WTC11 (cell line): Measurements from ENCODE around the gene GPC1. TPM values are rescaled to one million over a fixed set of nuclear protein-coding genes. Genes with fewer than 3 reads are reported as not detected.

ENCODE experiments used
- ATAC-seq: fragments of 200-7000 bp; cut with Tn5 transposase; 2 replicates; pipeline ENCODE4 v1.10.0; 2021; ENCODE audit warnings: mild to moderate bottlenecking, moderate library complexity
- CTCF ChIA-PET: fragments of 300-600 bp; sonication (Branson Sonifier 250); formaldehyde crosslinking; loops from one replicate; lab custom pipeline; 2021; ENCODE audit warnings: antibody characterized with exemption; lab: Charles Lee
- POLR2A ChIA-PET: fragments of 350-600 bp; sonication (Branson Sonifier 250); formaldehyde crosslinking; loops from one replicate; lab custom pipeline; 2021; ENCODE audit warnings: antibody characterized with exemption; lab: Charles Lee
- DNase-seq: peaks from one replicate; pipeline ENCODE4 v3.0.0; 2021; ENCODE audit warnings: low spot score
- H3K27ac Mint-ChIP-seq: 2 replicates; pipeline ENCODE4 v1.8.0; 2021; ENCODE audit warnings: mixed read lengths
- H3K27me3 Mint-ChIP-seq: 2 replicates; pipeline ENCODE4 v1.8.0; 2021; ENCODE audit warnings: low read depth, mild to moderate bottlenecking, moderate library complexity, mixed read lengths
- H3K36me3 Mint-ChIP-seq: 2 replicates; pipeline ENCODE4 v1.8.0; 2021; ENCODE audit warnings: mixed read lengths
- H3K4me1 Mint-ChIP-seq: 2 replicates; pipeline ENCODE4 v1.8.0; 2022; ENCODE audit warnings: mixed read lengths
- H3K4me3 Mint-ChIP-seq: 2 replicates; pipeline ENCODE4 v1.8.0; 2021; ENCODE audit warnings: mild to moderate bottlenecking, moderate library complexity, mixed read lengths
- H3K9me3 Mint-ChIP-seq: 2 replicates; pipeline ENCODE4 v1.8.0; 2021; ENCODE audit warnings: mixed read lengths
- AR ChIP-seq: fragments of 250-450 bp; sonication (Bioruptor Pico); IDR thresholded peaks from 2 replicates; pipeline ENCODE4 v1.9.0; 2021; ENCODE audit warnings: mild to moderate bottlenecking
- ATF3 ChIP-seq: sonication (generic); formaldehyde crosslinking; conservative IDR thresholded peaks from 2 replicates; pipeline ENCODE4 v1.8.1; 2022; ENCODE audit warnings: mild to moderate bottlenecking, missing genetic modification reagents
- ATF6 ChIP-seq: sonication (generic); formaldehyde crosslinking; IDR thresholded peaks from 2 replicates; pipeline ENCODE4 v1.8.1; 2023; ENCODE audit warnings: mild to moderate bottlenecking, missing genetic modification reagents
- EMX1 ChIP-seq: fragments of 250-450 bp; sonication (Bioruptor Pico); IDR thresholded peaks from 2 replicates; pipeline ENCODE4 v1.8.0; 2021; ENCODE audit warnings: mild to moderate bottlenecking
- ERG ChIP-seq: fragments of 250-450 bp; sonication (Bioruptor Pico); IDR thresholded peaks from 2 replicates; pipeline ENCODE4 v1.8.0; 2021; ENCODE audit warnings: mild to moderate bottlenecking
- FOXJ3 ChIP-seq: sonication (generic); formaldehyde crosslinking; IDR thresholded peaks from 2 replicates; pipeline ENCODE4 v1.9.0; 2021; ENCODE audit warnings: missing genetic modification reagents, mild to moderate bottlenecking, borderline replicate concordance
- FOXK1 ChIP-seq: sonication (generic); formaldehyde crosslinking; IDR thresholded peaks from 2 replicates; pipeline ENCODE4 v1.8.0; 2022; ENCODE audit warnings: mild to moderate bottlenecking, moderate library complexity, missing genetic modification reagents
- HMGA2 ChIP-seq: fragments of 250-450 bp; sonication (Bioruptor Pico); IDR thresholded peaks from 2 replicates; pipeline ENCODE4 v1.4.0; 2021; ENCODE audit warnings: mild to moderate bottlenecking, moderate library complexity
- MXD4 ChIP-seq: fragments of 250-450 bp; sonication (Bioruptor Pico); IDR thresholded peaks from 2 replicates; pipeline ENCODE4 v1.8.0; 2021; ENCODE audit warnings: mild to moderate bottlenecking, moderate library complexity, borderline replicate concordance
- PRRX2 ChIP-seq: fragments of 250-450 bp; sonication (Bioruptor Pico); IDR thresholded peaks from 2 replicates; pipeline ENCODE4 v1.8.0; 2021; ENCODE audit warnings: mild to moderate bottlenecking
- SMAD4 ChIP-seq: sonication (generic); formaldehyde crosslinking; IDR thresholded peaks from 2 replicates; pipeline ENCODE4 v1.8.0; 2022; ENCODE audit warnings: mild to moderate bottlenecking, missing genetic modification reagents
- STAT6 ChIP-seq: sonication (generic); formaldehyde crosslinking; conservative IDR thresholded peaks from 2 replicates; pipeline ENCODE4 v1.8.1; 2023; ENCODE audit warnings: mild to moderate bottlenecking, low read depth, missing genetic modification reagents, moderate library complexity
- ZBTB21 ChIP-seq: sonication (generic); formaldehyde crosslinking; IDR thresholded peaks from 2 replicates; pipeline ENCODE4 v1.8.1; 2023; ENCODE audit warnings: mild to moderate bottlenecking, missing genetic modification reagents, borderline replicate concordance
- ZNF263 ChIP-seq: sonication (generic); formaldehyde crosslinking; IDR thresholded peaks from 2 replicates; pipeline ENCODE4 v1.8.1; 2022; ENCODE audit warnings: low read depth, mild to moderate bottlenecking, moderate library complexity, missing genetic modification reagents
- total RNA-seq: library from RNA; stranded (reverse); gene quantifications from 3 replicates; pipeline ENCODE4 v1.2.3, GENCODE V29; 2021
- TF ChIP-seq, protein P1 (sequence below): sonication (generic); formaldehyde crosslinking; IDR thresholded peaks from 2 replicates; pipeline ENCODE4 v1.8.0; 2023; ENCODE audit warnings: missing genetic modification reagents
- TF ChIP-seq, protein P2 (sequence below): sonication (generic); formaldehyde crosslinking; IDR thresholded peaks from 2 replicates; pipeline ENCODE4 v1.8.1; 2023; ENCODE audit warnings: mild to moderate bottlenecking, moderate library complexity, missing genetic modification reagents
- TF ChIP-seq, protein P3 (sequence below): sonication (generic); formaldehyde crosslinking; IDR thresholded peaks from 2 replicates; pipeline ENCODE4 v1.8.1; 2023; ENCODE audit warnings: mild to moderate bottlenecking, missing genetic modification reagents, borderline replicate concordance

Gene GPC1
- total RNA-seq, 1 experiment from 2014 or later: 41.5 TPM

- TF ChIP-seq STAT6 (CRISPR knock-in tag): no peak
Measured at GRCh38 chr2:240411261-240412160, 24.0 kb upstream of the GPC1 start (continued).

- H3K27me3 Mint-ChIP-seq: no peaks in the 10 kb centered on the region
- ATAC-seq (no peak), DNase-seq (peak; percentile 26)
- no peaks in the 10 kb centered on the region for H3K4me1 Mint-ChIP-seq
- H3K27ac Mint-ChIP-seq: no peak overlapping the region
- H3K36me3 Mint-ChIP-seq: no peaks in the 10 kb centered on the region
- CTCF ChIA-PET: interaction anchor here (0.7 to 1.2 kb wide), 2 partner anchors 85 to 386 kb away, joined by 4 to 9 read pairs; no protein-coding TSS in a partner anchor
- POLR2A ChIA-PET: no interaction called here
- H3K4me3 Mint-ChIP-seq: no peak overlapping the region
- peaks cover 5% of the 10 kb centered on the region; the same call in 1 of the 2 replicates for H3K9me3 Mint-ChIP-seq
- TF ChIP-seq FOXJ3 (CRISPR knock-in tag) (no peak), EMX1 (no peak), HMGA2 (no peak), ZNF263 (no peak), ERG (CRISPR knock-in tag) (no peak), AR (no peak), FOXK1 (CRISPR knock-in tag) (no peak), ZBTB21 (no peak), SMAD4 (CRISPR knock-in tag) (no peak), PRRX2 (no peak), ATF3 (CRISPR knock-in tag) (no peak), MXD4 (CRISPR knock-in tag) (no peak), ATF6 (no peak)
- TF ChIP-seq, protein P1, sequence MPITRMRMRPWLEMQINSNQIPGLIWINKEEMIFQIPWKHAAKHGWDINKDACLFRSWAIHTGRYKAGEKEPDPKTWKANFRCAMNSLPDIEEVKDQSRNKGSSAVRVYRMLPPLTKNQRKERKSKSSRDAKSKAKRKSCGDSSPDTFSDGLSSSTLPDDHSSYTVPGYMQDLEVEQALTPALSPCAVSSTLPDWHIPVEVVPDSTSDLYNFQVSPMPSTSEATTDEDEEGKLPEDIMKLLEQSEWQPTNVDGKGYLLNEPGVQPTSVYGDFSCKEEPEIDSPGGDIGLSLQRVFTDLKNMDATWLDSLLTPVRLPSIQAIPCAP (CRISPR knock-in tag): no peak
- TF ChIP-seq, protein P2, sequence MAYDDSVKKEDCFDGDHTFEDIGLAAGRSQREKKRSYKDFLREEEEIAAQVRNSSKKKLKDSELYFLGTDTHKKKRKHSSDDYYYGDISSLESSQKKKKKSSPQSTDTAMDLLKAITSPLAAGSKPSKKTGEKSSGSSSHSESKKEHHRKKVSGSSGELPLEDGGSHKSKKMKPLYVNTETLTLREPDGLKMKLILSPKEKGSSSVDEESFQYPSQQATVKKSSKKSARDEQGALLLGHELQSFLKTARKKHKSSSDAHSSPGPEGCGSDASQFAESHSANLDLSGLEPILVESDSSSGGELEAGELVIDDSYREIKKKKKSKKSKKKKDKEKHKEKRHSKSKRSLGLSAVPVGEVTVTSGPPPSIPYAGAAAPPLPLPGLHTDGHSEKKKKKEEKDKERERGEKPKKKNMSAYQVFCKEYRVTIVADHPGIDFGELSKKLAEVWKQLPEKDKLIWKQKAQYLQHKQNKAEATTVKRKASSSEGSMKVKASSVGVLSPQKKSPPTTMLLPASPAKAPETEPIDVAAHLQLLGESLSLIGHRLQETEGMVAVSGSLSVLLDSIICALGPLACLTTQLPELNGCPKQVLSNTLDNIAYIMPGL (CRISPR knock-in tag): no peak
- TF ChIP-seq, protein P3, sequence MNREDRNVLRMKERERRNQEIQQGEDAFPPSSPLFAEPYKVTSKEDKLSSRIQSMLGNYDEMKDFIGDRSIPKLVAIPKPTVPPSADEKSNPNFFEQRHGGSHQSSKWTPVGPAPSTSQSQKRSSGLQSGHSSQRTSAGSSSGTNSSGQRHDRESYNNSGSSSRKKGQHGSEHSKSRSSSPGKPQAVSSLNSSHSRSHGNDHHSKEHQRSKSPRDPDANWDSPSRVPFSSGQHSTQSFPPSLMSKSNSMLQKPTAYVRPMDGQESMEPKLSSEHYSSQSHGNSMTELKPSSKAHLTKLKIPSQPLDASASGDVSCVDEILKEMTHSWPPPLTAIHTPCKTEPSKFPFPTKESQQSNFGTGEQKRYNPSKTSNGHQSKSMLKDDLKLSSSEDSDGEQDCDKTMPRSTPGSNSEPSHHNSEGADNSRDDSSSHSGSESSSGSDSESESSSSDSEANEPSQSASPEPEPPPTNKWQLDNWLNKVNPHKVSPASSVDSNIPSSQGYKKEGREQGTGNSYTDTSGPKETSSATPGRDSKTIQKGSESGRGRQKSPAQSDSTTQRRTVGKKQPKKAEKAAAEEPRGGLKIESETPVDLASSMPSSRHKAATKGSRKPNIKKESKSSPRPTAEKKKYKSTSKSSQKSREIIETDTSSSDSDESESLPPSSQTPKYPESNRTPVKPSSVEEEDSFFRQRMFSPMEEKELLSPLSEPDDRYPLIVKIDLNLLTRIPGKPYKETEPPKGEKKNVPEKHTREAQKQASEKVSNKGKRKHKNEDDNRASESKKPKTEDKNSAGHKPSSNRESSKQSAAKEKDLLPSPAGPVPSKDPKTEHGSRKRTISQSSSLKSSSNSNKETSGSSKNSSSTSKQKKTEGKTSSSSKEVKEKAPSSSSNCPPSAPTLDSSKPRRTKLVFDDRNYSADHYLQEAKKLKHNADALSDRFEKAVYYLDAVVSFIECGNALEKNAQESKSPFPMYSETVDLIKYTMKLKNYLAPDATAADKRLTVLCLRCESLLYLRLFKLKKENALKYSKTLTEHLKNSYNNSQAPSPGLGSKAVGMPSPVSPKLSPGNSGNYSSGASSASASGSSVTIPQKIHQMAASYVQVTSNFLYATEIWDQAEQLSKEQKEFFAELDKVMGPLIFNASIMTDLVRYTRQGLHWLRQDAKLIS: no peak
Measured at GRCh38 chr2:240412211-240412861, 23.1 kb upstream of the GPC1 start.
